ENCODE results near the gene EPHA2.

EPHA2 gene

DNA sequence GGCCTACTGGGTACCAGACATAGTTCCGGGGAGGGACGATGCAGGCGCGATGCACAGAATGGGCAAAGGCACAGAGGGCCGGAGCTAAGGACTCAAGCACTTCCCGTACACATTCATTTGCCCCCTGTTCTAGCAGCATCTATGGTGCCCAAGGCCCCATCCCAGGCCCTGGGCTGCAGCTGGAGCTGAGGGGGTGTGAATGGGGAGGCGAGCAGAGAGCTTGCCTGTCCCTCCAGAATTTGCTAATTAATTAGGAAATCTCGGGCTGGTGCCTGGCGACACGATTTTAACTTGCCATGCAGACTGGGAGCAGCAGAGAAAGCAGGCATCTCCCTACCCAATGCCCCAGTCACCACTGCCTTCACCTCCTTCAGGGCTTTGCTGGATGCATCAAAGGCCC, 35.9 kb downstream of the EPHA2 start:
- H3K4me3 ChIP-seq (ENCODE audit: low read depth, low read length) = no peak overlapping the region

DNA sequence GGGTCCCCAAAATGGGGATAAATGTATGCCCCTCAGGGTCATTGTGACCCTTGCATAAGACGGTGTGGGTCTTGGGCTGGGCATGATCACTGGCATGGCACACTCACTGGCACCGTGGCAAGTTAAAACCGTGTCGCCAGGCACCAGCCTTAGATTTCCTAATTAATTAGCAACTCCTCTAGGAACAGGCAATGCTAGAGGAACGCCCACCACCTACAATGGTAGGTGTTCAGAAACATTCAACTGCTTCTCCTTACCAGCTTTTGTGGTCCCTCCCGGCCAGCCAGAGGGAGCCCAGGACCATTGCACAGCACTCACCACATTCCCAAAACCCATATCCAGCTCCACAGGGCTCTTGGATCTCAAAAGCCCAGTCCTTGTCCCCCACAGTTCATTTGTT, 36.4 kb downstream of the EPHA2 start:
- no peak overlapping the region for H3K4me3 ChIP-seq (ENCODE audit: low read depth, low read length)
- TF ChIP-seq, protein P1, sequence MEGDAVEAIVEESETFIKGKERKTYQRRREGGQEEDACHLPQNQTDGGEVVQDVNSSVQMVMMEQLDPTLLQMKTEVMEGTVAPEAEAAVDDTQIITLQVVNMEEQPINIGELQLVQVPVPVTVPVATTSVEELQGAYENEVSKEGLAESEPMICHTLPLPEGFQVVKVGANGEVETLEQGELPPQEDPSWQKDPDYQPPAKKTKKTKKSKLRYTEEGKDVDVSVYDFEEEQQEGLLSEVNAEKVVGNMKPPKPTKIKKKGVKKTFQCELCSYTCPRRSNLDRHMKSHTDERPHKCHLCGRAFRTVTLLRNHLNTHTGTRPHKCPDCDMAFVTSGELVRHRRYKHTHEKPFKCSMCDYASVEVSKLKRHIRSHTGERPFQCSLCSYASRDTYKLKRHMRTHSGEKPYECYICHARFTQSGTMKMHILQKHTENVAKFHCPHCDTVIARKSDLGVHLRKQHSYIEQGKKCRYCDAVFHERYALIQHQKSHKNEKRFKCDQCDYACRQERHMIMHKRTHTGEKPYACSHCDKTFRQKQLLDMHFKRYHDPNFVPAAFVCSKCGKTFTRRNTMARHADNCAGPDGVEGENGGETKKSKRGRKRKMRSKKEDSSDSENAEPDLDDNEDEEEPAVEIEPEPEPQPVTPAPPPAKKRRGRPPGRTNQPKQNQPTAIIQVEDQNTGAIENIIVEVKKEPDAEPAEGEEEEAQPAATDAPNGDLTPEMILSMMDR (IDR thresholded peaks at IDR 0.05; ENCODE audit: low read depth, low read length) = no peak

More for the DNA sequence above, 35.9 kb downstream of the EPHA2 start:
- TF ChIP-seq, protein P1 (IDR thresholded peaks at IDR 0.05; ENCODE audit: low read depth, low read length) = no peak

DNA sequence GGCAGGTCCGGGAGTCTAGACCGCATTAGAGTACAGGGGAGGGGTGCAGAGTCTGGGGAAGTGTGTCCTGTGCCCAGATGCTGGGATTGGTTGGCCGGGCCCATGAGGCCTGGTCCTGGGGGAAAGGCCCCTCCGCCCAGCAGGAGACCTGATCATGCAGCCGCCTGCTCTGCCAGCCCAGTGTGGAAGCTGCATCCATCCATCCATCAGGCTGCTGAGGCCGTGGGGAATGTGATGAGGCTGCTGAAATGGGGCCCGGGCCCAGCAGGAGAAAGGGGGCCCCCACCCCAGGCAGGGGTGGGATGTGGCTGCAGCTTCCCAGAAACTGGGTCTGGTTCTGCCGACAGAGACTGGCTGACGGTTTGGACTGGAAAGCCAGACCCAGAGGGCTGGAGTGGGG, 37.2 kb downstream of the EPHA2 start:
- no peak overlapping the region for H3K4me3 ChIP-seq (ENCODE audit: low read depth, low read length)
- TF ChIP-seq, protein P1 (IDR thresholded peaks at IDR 0.05; ENCODE audit: low read depth, low read length) = no peak

DNA sequence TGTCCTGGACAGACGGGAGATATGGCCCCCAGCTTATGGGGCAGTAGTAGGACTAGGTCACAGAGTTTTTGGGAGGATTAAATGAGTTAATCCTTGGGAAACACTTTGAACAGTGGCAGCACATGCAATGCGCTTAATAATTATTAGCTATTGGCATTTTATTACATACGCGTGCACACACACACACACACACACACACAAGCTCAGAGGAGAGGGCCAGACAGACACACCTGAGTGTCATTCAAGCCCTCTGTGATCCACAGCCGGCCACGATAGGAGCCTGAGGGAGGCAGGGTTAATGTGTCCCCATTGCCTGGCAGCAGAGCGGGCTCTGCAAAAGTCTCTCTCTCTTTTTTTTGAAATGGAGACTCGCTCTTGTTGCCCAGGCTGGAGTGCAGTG, 37.9 kb downstream of the EPHA2 start:
- TF ChIP-seq, protein P1 (IDR thresholded peaks at IDR 0.05; ENCODE audit: low read depth, low read length) = no peak
- no peak overlapping the region for H3K4me3 ChIP-seq (ENCODE audit: low read depth, low read length)

DNA sequence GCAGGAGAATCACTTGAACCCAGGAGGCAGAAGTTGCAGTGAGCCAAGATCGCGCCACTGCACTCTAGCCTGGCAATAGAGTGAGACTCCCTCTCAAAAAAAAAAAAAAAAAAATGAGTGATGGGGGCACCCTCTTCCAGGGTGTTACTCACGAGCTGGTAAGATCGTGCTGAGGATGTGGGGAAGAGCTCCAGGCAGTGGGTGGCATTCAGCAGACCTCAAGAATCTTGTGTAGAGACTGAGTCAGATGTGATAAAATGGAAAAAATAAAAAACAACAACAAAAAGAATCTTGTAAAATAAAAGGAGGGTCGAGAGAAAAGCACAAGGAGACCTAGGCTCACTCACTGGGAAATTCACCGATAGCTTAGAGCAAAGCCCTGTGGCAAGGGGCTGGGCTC, 38.5 kb downstream of the EPHA2 start:
- no peak overlapping the region for H3K4me3 ChIP-seq (ENCODE audit: low read depth, low read length)
- TF ChIP-seq, protein P1 (IDR thresholded peaks at IDR 0.05; ENCODE audit: low read depth, low read length) = no peak

DNA sequence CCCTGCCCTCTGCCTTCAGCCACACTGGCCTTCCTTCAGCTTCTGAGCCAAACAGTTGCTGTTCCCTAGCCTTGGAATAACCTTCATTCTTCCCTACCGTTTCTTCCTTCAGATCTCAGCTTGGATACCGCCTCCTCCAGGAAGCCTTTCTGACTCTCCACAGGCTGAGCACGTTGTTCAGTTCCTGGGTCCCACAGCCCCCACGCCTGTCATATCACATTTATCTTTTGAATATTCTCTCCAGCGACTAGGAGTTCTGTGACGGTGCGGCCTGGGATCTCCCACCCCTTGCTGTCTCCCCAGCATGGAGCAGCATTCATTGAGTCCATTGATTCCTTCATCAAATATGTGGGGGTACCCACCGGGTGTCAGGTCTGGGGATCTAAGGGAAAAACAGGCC, 39.2 kb downstream of the EPHA2 start:
- H3K4me3 ChIP-seq (ENCODE audit: low read depth, low read length) = no peak overlapping the region
- TF ChIP-seq, protein P1 (IDR thresholded peaks at IDR 0.05; ENCODE audit: low read depth, low read length) = no peak

DNA sequence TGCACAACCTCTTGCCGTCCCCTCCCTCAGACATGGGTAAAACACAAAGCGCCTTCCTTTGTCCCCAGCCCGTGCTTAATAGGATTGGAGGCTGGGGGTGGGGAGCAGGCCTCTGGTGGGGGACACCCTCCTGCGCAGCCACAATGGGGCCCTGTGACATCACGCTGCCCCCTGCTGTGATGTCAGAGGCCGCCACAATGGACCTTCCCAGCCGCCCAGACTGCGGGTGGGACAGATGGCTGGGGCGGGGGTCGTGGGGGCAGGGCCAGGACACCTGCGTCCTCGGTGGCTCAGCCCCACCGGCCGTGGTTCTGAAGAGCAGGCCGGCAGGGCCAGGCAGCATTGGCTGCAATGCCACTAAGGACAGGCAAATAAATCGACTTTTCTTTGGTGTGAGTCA, 39.9 kb downstream of the EPHA2 start:
- TF ChIP-seq, protein P1 (IDR thresholded peaks at IDR 0.05; ENCODE audit: low read depth, low read length) = no peak
- H3K4me3 ChIP-seq (ENCODE audit: low read depth, low read length) = no peak overlapping the region

Measured in WI38 (cell line).